ENCODE measurements around the gene PCNT. TPM values are rescaled to one million over a fixed set of nuclear protein-coding genes. Genes with fewer than 3 reads are reported as not detected.

Gene PCNT
- total and polyA plus RNA-seq, 9 of the 15 experiments (the other 6 are each of a cell fraction or from before 2014, with no cell fraction given), result 9.1 to 53.5 (median 31.3) TPM

DNA sequence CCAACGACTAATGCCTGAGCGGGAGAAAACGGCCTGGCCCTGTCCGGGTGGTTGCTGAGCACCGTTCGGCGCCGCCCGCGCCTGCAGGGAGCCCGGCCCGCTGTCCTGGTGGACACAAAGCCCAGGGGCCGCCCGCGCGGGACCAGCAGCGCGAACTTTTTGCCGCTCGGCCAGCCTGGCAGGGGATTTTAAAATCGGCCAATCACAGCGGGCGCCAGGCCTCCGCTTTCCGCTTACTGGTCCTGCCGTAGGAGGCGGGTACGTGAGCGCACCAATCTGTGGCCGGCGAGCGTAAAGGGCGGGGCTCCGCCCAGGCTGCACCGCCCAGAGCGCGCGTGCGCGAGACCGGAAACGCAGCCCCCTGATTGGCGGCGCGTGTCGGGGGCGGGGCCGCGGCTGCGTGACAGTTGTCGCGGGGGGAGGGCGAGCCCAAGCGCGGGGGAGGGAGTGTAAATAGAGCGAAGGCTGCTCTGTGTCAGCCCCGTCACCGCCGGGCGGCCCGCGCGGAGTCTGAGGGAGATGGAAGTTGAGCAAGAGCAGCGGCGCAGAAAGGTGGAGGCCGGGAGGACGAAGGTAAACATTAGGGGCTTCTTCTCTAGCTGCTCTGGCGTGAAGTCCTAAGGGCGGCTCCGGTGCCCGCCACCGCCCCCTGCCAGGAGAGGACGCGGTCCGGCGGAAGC, at the start of gene PCNT, which contains the start of gene C21orf58 (continued):
- TF ChIP-seq, protein P1, sequence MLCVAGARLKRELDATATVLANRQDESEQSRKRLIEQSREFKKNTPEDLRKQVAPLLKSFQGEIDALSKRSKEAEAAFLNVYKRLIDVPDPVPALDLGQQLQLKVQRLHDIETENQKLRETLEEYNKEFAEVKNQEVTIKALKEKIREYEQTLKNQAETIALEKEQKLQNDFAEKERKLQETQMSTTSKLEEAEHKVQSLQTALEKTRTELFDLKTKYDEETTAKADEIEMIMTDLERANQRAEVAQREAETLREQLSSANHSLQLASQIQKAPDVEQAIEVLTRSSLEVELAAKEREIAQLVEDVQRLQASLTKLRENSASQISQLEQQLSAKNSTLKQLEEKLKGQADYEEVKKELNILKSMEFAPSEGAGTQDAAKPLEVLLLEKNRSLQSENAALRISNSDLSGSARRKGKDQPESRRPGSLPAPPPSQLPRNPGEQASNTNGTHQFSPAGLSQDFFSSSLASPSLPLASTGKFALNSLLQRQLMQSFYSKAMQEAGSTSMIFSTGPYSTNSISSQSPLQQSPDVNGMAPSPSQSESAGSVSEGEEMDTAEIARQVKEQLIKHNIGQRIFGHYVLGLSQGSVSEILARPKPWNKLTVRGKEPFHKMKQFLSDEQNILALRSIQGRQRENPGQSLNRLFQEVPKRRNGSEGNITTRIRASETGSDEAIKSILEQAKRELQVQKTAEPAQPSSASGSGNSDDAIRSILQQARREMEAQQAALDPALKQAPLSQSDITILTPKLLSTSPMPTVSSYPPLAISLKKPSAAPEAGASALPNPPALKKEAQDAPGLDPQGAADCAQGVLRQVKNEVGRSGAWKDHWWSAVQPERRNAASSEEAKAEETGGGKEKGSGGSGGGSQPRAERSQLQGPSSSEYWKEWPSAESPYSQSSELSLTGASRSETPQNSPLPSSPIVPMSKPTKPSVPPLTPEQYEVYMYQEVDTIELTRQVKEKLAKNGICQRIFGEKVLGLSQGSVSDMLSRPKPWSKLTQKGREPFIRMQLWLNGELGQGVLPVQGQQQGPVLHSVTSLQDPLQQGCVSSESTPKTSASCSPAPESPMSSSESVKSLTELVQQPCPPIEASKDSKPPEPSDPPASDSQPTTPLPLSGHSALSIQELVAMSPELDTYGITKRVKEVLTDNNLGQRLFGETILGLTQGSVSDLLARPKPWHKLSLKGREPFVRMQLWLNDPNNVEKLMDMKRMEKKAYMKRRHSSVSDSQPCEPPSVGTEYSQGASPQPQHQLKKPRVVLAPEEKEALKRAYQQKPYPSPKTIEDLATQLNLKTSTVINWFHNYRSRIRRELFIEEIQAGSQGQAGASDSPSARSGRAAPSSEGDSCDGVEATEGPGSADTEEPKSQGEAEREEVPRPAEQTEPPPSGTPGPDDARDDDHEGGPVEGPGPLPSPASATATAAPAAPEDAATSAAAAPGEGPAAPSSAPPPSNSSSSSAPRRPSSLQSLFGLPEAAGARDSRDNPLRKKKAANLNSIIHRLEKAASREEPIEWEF (CRISPR knock-in tag; IDR thresholded peaks at IDR 0.05), result no peak
- TF ChIP-seq SAP30 (IDR thresholded peaks at IDR 0.05; ENCODE audit: borderline replicate concordance, insufficient read depth, low read depth, low read length, poor library complexity, severe bottlenecking) (peak; percentile 98), GATAD2B (IDR thresholded peaks at IDR 0.05; ENCODE audit: borderline replicate concordance) (no peak), ZNF175 (CRISPR knock-in tag; IDR thresholded peaks at IDR 0.05; ENCODE audit: low read depth) (no peak), HNRNPL (IDR thresholded peaks at IDR 0.05; ENCODE audit: low read depth, low read length) (peak; percentile 60; the same call in 1 of the 2 replicates), TSC22D4 (tag; IDR thresholded peaks at IDR 0.05) (no peak), NELFE (IDR thresholded peaks at IDR 0.05; ENCODE audit: insufficient read depth, insufficient read length) (no peak), GTF2E2 (tag; IDR thresholded peaks at IDR 0.05) (peak; percentile 61; the same call in 1 of the 2 replicates), TARDBP (IDR thresholded peaks at IDR 0.05) (no peak), FOS (IDR thresholded peaks at IDR 0.05; ENCODE audit: extremely low read depth, insufficient read length) (peak; percentile 96), ZBTB17 (CRISPR knock-in tag; IDR thresholded peaks at IDR 0.05) (peak; percentile 56)
- TF ChIP-seq, protein P2, sequence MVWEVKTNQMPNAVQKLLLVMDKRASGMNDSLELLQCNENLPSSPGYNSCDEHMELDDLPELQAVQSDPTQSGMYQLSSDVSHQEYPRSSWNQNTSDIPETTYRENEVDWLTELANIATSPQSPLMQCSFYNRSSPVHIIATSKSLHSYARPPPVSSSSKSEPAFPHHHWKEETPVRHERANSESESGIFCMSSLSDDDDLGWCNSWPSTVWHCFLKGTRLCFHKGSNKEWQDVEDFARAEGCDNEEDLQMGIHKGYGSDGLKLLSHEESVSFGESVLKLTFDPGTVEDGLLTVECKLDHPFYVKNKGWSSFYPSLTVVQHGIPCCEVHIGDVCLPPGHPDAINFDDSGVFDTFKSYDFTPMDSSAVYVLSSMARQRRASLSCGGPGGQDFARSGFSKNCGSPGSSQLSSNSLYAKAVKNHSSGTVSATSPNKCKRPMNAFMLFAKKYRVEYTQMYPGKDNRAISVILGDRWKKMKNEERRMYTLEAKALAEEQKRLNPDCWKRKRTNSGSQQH (CRISPR knock-in tag; IDR thresholded peaks at IDR 0.05), result peak; percentile 84
- TF ChIP-seq, protein P3, sequence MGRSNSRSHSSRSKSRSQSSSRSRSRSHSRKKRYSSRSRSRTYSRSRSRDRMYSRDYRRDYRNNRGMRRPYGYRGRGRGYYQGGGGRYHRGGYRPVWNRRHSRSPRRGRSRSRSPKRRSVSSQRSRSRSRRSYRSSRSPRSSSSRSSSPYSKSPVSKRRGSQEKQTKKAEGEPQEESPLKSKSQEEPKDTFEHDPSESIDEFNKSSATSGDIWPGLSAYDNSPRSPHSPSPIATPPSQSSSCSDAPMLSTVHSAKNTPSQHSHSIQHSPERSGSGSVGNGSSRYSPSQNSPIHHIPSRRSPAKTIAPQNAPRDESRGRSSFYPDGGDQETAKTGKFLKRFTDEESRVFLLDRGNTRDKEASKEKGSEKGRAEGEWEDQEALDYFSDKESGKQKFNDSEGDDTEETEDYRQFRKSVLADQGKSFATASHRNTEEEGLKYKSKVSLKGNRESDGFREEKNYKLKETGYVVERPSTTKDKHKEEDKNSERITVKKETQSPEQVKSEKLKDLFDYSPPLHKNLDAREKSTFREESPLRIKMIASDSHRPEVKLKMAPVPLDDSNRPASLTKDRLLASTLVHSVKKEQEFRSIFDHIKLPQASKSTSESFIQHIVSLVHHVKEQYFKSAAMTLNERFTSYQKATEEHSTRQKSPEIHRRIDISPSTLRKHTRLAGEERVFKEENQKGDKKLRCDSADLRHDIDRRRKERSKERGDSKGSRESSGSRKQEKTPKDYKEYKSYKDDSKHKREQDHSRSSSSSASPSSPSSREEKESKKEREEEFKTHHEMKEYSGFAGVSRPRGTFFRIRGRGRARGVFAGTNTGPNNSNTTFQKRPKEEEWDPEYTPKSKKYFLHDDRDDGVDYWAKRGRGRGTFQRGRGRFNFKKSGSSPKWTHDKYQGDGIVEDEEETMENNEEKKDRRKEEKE (IDR thresholded peaks at IDR 0.05; ENCODE audit: borderline replicate concordance in 1 of 2, control insufficient read depth in 1 of 2, low read depth in 2 of 2, low read length in 1 of 2), result 0 out of 4 replicates have a peak, but pooled peaks of 1 of the 2 experiments have one; percentile 16
